ENCODE results near the gene EIF3K.

DNA sequence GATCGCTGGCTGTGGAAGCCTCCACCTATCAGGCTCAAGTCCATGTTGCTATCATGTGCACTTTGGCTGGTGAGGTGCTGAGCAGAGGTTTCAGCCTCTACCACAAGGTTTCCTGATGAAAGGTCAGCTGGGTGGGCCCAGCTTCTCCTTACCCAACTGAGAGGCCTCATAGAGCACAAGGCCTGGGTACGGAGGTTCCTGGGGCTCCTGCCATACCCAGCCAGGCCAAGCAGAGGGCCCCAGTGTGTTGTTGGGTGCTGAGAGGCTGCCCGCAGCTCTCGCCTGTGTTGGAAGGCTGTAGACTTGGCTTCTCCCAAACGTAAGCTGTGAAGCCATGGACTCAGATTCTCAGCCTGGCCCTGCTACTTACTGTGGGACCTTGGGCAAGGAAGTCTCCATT, 56.6 kb downstream of the EIF3K start:
- TF ChIP-seq FOXM1 (IDR thresholded peaks at IDR 0.05; ENCODE audit: borderline replicate concordance) (no peak), FOXK2 (IDR thresholded peaks at IDR 0.05) (no peak), HDGF (IDR thresholded peaks at IDR 0.05; ENCODE audit: borderline replicate concordance) (no peak), BHLHE40 (IDR thresholded peaks at IDR 0.05; ENCODE audit: borderline replicate concordance) (no peak), SUZ12 (IDR thresholded peaks at IDR 0.05) (no peak), FOXA1 (IDR thresholded peaks at IDR 0.05) (no peak), SP1 (IDR thresholded peaks at IDR 0.05) (no peak), L3MBTL2 (conservative IDR thresholded peaks at IDR 0.05) (no peak), TARDBP (IDR thresholded peaks at IDR 0.05) (no peak), NFRKB (IDR thresholded peaks at IDR 0.05) (no peak), ARNT (IDR thresholded peaks at IDR 0.05) (no peak)
- TF ChIP-seq, protein P1, sequence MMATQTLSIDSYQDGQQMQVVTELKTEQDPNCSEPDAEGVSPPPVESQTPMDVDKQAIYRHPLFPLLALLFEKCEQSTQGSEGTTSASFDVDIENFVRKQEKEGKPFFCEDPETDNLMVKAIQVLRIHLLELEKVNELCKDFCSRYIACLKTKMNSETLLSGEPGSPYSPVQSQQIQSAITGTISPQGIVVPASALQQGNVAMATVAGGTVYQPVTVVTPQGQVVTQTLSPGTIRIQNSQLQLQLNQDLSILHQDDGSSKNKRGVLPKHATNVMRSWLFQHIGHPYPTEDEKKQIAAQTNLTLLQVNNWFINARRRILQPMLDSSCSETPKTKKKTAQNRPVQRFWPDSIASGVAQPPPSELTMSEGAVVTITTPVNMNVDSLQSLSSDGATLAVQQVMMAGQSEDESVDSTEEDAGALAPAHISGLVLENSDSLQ (IDR thresholded peaks at IDR 0.05) = no peak

Measured in HEK293T (cell line).